K562 (cell line): ENCODE measurements around the gene IQCC. TPM values are rescaled to one million over a fixed set of nuclear protein-coding genes. Genes with fewer than 3 reads are reported as not detected.

Source experiments
- ATAC-seq: fragments of 200-7000 bp; cut with Tn5 transposase; 3 replicates; pipeline ENCODE4 v1.9.1; 2020; ENCODE audit warnings: moderate library complexity
- BruUV-seq: library from RNA; stranded (reverse); fragments of 400-500 nt; replicated peaks from 2 replicates; lab custom pipeline; 2021; lab: Mats Ljungman, UMichigan
- CTCF ChIA-PET: fragments of 300-600 bp; formaldehyde crosslinking; extraction: SDS; loops from one replicate; lab custom pipeline; 2021; ENCODE audit warnings: low intra/inter-chr PET ratio; lab: Yijun Ruan, JAX
- POLR2A ChIA-PET: fragments of 300-600, 350-650 bp; sonication (Branson Sonifier 250); formaldehyde crosslinking; extraction: SDS; loops from one replicate; lab custom pipeline; 2021; ENCODE audit warnings: antibody characterized with exemption, inconsistent platforms; lab: Yijun Ruan, JAX
- DNase-seq, 4 experiments: peaks; one replicate each; pipeline versions ENCODE4 v3.0.0 to v3.0.0-alpha.2; 2011 to 2018; ENCODE audit warnings: low spot score in 3 of 4, mixed read lengths in 3 of 4; ENCODE audit errors: extremely low read depth in 1 of 4
- FAIRE-seq: peaks from 2 replicates; lab custom pipeline; 2011; peaks lifted over from hg19 to GRCh38; lab: Jason Lieb, UNC
- H2AFZ ChIP-seq: 2 replicates; pipeline ENCODE4 v1.6.0; 2011; ENCODE audit warnings: low read depth, low read length, control low read depth, inconsistent platforms
- H3K27ac ChIP-seq: fragments of 200-600 bp; 3 replicates; pipeline ENCODE4 v1.8.0; 2011; ENCODE audit warnings: low read depth, mild to moderate bottlenecking, control low read depth, inconsistent platforms, low read length, moderate library complexity, mixed read lengths; ENCODE audit errors: extremely low read depth
- H3K27me3 ChIP-seq, 2 experiments: fragments of 300-600 bp in 1 of 2; 2 replicates in 1 of 2; 3 replicates in 1 of 2; pipeline versions ENCODE4 v1.6.0 to v1.8.0; 2011; ENCODE audit warnings: inconsistent platforms in 2 of 2, low read length in 2 of 2, mild to moderate bottlenecking in 1 of 2, mixed read lengths in 1 of 2, moderate library complexity in 1 of 2; ENCODE audit not compliant: control insufficient read depth in 2 of 2, insufficient read depth in 2 of 2
- H3K36me3 ChIP-seq: fragments of 300-600 bp; 3 replicates; pipeline ENCODE4 v1.8.0; 2011; ENCODE audit warnings: mild to moderate bottlenecking, low read length, inconsistent platforms; ENCODE audit not compliant: control insufficient read depth, insufficient read depth
- H3K4me1 ChIP-seq, 2 experiments: fragments of 200-600 bp in 1 of 2; replicated peaks in 1 of 2; 2 replicates in 1 of 2; 3 replicates in 1 of 2; pipeline versions ENCODE4 v1.5.1 to v1.8.0; 2011; ENCODE audit warnings: inconsistent platforms in 2 of 2, low read length in 2 of 2, mild to moderate bottlenecking in 1 of 2, mixed read lengths in 1 of 2, moderate library complexity in 1 of 2; ENCODE audit not compliant: control insufficient read depth in 2 of 2, insufficient read depth in 2 of 2
- H3K4me2 ChIP-seq: 2 replicates; pipeline ENCODE4 v1.6.1; 2011; ENCODE audit warnings: low read length, control low read depth, inconsistent platforms, mixed read lengths; ENCODE audit not compliant: insufficient read depth
- H3K4me3 ChIP-seq: fragments of 200-600 bp; sonication (generic), shearing (Covaris generic); 2 replicates; pipeline ENCODE4 v1.5.1; 2016; ENCODE audit warnings: control low read depth, inconsistent platforms
- H3K79me2 ChIP-seq: fragments of 200-600 bp; 3 replicates; pipeline ENCODE4 v1.8.0; 2011; ENCODE audit warnings: low read length, inconsistent platforms; ENCODE audit not compliant: control insufficient read depth, insufficient read depth
- H3K9ac ChIP-seq, 2 experiments: 2 replicates each; pipeline versions ENCODE4 v1.6.0 to v1.6.1; 2011; ENCODE audit warnings: low read depth in 2 of 2, low read length in 2 of 2, control low read depth in 1 of 2, inconsistent platforms in 1 of 2, mild to moderate bottlenecking in 1 of 2, mixed read lengths in 1 of 2; ENCODE audit not compliant: insufficient read depth in 1 of 2
- H3K9me1 ChIP-seq: one replicate; pipeline ENCODE4 v1.6.0; 2011; ENCODE audit warnings: inconsistent platforms, mild to moderate bottlenecking, low read length, moderate library complexity; ENCODE audit not compliant: control insufficient read depth, insufficient read depth
- H3K9me3 ChIP-seq: replicated peaks from 2 replicates; pipeline ENCODE4 v1.5.1; 2011; ENCODE audit warnings: low read depth, low read length, inconsistent platforms; ENCODE audit not compliant: control insufficient read depth, insufficient read depth
- H4K20me1 ChIP-seq: replicated peaks from 2 replicates; pipeline ENCODE4 v1.6.1; 2011; ENCODE audit warnings: low read length, inconsistent platforms, mixed read lengths; ENCODE audit not compliant: control insufficient read depth, insufficient read depth
- BHLHE40 ChIP-seq: IDR thresholded peaks from 2 replicates; pipeline ENCODE4 v1.6.1; 2011; ENCODE audit warnings: low read length, improper control_type of control experiment
- ESRRA ChIP-seq: fragments of 450-650 bp; IDR thresholded peaks from 2 replicates; pipeline ENCODE4 v1.6.1; 2014; ENCODE audit warnings: low read depth, mild to moderate bottlenecking, moderate library complexity, borderline replicate concordance
- GTF2F1 ChIP-seq: IDR thresholded peaks from 2 replicates; pipeline ENCODE4 v1.6.1; 2011; ENCODE audit warnings: low read depth, low read length, improper control_type of control experiment
- MAZ ChIP-seq, 2 experiments: fragments of 450-650 bp in 1 of 2; sonication (generic) in 1 of 2; formaldehyde crosslinking; IDR thresholded peaks in 1 of 2; conservative IDR thresholded peaks in 1 of 2; 2 replicates each; pipeline versions ENCODE4 v1.4.0 to v1.5.0; 2020; ENCODE audit warnings: mild to moderate bottlenecking in 1 of 2, missing genetic modification reagents in 1 of 2
- MTA1 ChIP-seq: fragments of 450-650 bp; IDR thresholded peaks from 2 replicates; pipeline ENCODE4 v1.6.1; 2017; ENCODE audit warnings: borderline replicate concordance
- NFIC ChIP-seq: fragments of 450-650 bp; IDR thresholded peaks from 2 replicates; pipeline ENCODE4 v1.6.1; 2017; ENCODE audit warnings: mild to moderate bottlenecking, inconsistent platforms
- NFXL1 ChIP-seq: fragments of 450-650 bp; formaldehyde crosslinking; IDR thresholded peaks from 2 replicates; pipeline ENCODE4 v1.4.0; 2021; ENCODE audit warnings: mild to moderate bottlenecking
- TRIM24 ChIP-seq, 2 experiments: fragments of 450-650 bp; IDR thresholded peaks; 2 replicates each; pipeline ENCODE4 v1.6.1; 2016
- WGBS: fragments of 100-300 bp; shearing (Covaris generic); methylation state at CpG from one replicate; pipeline ENCODE4 v1.1.6; 2016; ENCODE audit warnings: low coverage, mixed read lengths; ENCODE audit not compliant: insufficient coverage; ENCODE audit errors: missing lambda C conversion rate; 5-methylcytosine and 5-hydroxymethylcytosine counted together
- in situ Hi-C: fragments of 300-500 bp; cut with MboI; formaldehyde crosslinking; loops from 4 replicates; pipeline ENCODE4 v1.15.0; 2018; ENCODE audit warnings: inconsistent platforms, mixed read lengths
- intact Hi-C: fragments of 100-400 bp; cut with micrococcal nuclease; formaldehyde crosslinking; loops from 2 replicates; pipeline ENCODE4 v1.14.2; 2022
- polyA plus RNA-seq, 8 experiments: library from polyadenylated mRNA; depleted of rRNA in 4 of 8; stranded (reverse) in 5 of 8; unstranded in 3 of 8; fragments of >200 nt; fragmentation: Nextera tagmentation in 2 of 8; fragmentation: Illumina TruSeq in 1 of 8; extraction: Ambion mirVana in 2 of 8; extraction: Trizol in 1 of 8; gene quantifications; 2 replicates each; pipeline versions ENCODE4 v1.2.1 to v1.2.3, GENCODE V29; 2011 to 2014; ENCODE audit warnings: inconsistent platforms in 1 of 8, missing spikeins in 1 of 8
- total RNA-seq, 7 experiments: library from RNA; depleted of rRNA in 6 of 7; stranded (reverse); fragments of >200 nt in 6 of 7; fragmentation: Illumina TruSeq in 2 of 7; extraction: Trizol in 2 of 7; gene quantifications; 2 replicates each; pipeline versions ENCODE4 v1.2.1 to v1.2.3, GENCODE V29; 2011 to 2021; ENCODE audit warnings: low replicate concordance in 1 of 7
- TF ChIP-seq, protein P1 (sequence below), 2 experiments: fragments of 450-650 bp; IDR thresholded peaks; 2 replicates each; pipeline ENCODE4 v1.6.1; 2018; ENCODE audit warnings: mild to moderate bottlenecking in 2 of 2, low read depth in 1 of 2; ENCODE audit not compliant: partially characterized antibody in 2 of 2
- TF ChIP-seq, protein P2 (sequence below): fragments of 450-650 bp; formaldehyde crosslinking; IDR thresholded peaks from 2 replicates; pipeline ENCODE4 v1.4.0; 2020; ENCODE audit warnings: mild to moderate bottlenecking, moderate library complexity
- TF ChIP-seq, protein P3 (sequence below): sonication (generic); formaldehyde crosslinking; IDR thresholded peaks from 2 replicates; pipeline ENCODE4 v1.8.1; 2023; ENCODE audit warnings: mild to moderate bottlenecking, missing genetic modification reagents
- TF ChIP-seq, protein P4 (sequence below): fragments of 250-450 bp; sonication (Bioruptor Pico); IDR thresholded peaks from 2 replicates; pipeline ENCODE4 v1.8.0; 2022; ENCODE audit warnings: moderate library complexity, mild to moderate bottlenecking, inconsistent platforms

IQCC gene
- total and polyA plus RNA-seq, 9 of the 15 experiments (the other 6 are each of a cell fraction or from before 2014, with no cell fraction given), result 8.1 to 16.5 (median 10.7) TPM

DNA sequence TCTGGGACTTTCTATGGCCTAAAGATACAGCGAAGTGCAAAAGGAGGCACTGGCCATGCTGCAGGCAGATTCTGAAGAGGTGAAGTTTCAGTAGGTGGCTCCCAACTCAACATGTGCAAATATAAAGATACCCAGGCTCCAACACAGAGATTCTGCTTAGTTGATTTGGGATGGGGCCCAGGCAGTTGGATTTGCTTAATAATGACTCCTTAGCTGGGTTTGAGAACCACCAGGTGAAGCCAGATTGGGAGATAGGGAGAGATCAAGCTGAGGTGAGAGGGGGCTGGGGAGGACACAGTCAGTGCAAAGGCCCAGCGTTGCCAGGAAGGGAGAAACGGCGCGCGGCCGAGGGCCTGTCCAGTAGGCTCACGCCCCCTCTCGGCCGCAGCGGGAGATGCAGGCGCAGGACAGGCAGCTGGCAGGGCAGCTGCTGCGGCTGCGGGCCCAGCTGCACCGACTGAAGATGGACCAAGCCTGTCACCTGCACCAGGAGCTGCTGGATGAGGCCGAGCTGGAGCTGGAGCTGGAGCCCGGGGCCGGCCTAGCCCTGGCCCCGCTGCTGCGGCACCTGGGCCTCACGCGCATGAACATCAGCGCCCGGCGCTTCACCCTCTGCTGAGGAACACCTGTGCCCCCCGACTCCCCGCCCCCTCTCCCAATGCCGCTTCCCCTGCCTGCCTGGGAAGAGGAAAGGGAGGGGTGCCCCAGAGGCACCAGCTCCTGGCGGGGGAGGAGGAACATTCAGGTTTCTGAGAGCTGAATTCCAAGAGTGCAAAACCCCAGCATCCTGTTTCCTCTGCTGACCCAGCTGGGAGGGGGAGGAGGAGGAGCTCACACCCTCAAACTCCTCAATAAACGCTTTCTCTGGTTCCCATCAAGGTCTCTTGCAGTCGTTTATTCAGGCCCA lies 42.8 kb downstream of the IQCC start:
- DNase-seq (peak; percentile 90 to 92 (median 92)), FAIRE-seq (peak; percentile 67), ATAC-seq (peak; percentile 93)
- no peaks in the 10 kb centered on the region for H3K79me2 ChIP-seq
- H3K4me2 ChIP-seq, result peak overlapping the region; percentile 54; the same call in 1 of the 2 replicates
- no peak overlapping the region for H3K4me3 ChIP-seq
- H2AFZ ChIP-seq, result peak overlapping the region; percentile 99
- H3K27ac ChIP-seq, result no peak overlapping the region
- intact Hi-C loops, result loop anchor here (5.0 kb wide), 1 partner anchor 41 kb away; the partner anchor contains the start of genes DCDC2B and IQCC
- ChIA-PET CTCF (interaction anchor here (0.7 to 1.4 kb wide), 2 partner anchors 32 to 138 kb away, joined by 3 to 8 read pairs; no protein-coding TSS in a partner anchor), POLR2A (interaction anchor here (0.6 to 1.9 kb wide), 15 partner anchors 7 to 89 kb away, joined by 3 to 9 read pairs (median 4); partner anchors contain the start of gene IQCC)
- no peaks in the 10 kb centered on the region for H3K9me3 ChIP-seq
- peaks cover 27 to 33% of the 10 kb centered on the region in 2 experiments; a peak in 4 of 5 replicates for H3K4me1 ChIP-seq
- H3K27me3 ChIP-seq, result no peaks in the 10 kb centered on the region
- no peaks in the 10 kb centered on the region for H3K9me1 ChIP-seq
- H4K20me1 ChIP-seq, result no peaks in the 10 kb centered on the region
- WGBS, result 9% methylated on average over 22 of the region's 31 CpGs
- H3K9ac ChIP-seq, result no peak overlapping the region
- BruUV-seq, result no TSS peak
- H3K36me3 ChIP-seq, result no peaks in the 10 kb centered on the region
- in situ Hi-C loops, result no loop called here
- TF ChIP-seq ESRRA, result peak; percentile 87; the same call in 1 of the 2 replicates
- TF ChIP-seq NFXL1, result no peak
- TF ChIP-seq MTA1, result peak; percentile 69; the same call in 1 of the 2 replicates
- TF ChIP-seq, protein P1, sequence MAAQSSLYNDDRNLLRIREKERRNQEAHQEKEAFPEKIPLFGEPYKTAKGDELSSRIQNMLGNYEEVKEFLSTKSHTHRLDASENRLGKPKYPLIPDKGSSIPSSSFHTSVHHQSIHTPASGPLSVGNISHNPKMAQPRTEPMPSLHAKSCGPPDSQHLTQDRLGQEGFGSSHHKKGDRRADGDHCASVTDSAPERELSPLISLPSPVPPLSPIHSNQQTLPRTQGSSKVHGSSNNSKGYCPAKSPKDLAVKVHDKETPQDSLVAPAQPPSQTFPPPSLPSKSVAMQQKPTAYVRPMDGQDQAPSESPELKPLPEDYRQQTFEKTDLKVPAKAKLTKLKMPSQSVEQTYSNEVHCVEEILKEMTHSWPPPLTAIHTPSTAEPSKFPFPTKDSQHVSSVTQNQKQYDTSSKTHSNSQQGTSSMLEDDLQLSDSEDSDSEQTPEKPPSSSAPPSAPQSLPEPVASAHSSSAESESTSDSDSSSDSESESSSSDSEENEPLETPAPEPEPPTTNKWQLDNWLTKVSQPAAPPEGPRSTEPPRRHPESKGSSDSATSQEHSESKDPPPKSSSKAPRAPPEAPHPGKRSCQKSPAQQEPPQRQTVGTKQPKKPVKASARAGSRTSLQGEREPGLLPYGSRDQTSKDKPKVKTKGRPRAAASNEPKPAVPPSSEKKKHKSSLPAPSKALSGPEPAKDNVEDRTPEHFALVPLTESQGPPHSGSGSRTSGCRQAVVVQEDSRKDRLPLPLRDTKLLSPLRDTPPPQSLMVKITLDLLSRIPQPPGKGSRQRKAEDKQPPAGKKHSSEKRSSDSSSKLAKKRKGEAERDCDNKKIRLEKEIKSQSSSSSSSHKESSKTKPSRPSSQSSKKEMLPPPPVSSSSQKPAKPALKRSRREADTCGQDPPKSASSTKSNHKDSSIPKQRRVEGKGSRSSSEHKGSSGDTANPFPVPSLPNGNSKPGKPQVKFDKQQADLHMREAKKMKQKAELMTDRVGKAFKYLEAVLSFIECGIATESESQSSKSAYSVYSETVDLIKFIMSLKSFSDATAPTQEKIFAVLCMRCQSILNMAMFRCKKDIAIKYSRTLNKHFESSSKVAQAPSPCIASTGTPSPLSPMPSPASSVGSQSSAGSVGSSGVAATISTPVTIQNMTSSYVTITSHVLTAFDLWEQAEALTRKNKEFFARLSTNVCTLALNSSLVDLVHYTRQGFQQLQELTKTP (IDR thresholded peaks at IDR 0.05; ENCODE audit: low read depth in 1 of 2, partially characterized antibody in 2 of 2), result peak in 1 of 2 experiments; percentile 65
- TF ChIP-seq NFIC, result peak; percentile 60
- TF ChIP-seq, protein P2, sequence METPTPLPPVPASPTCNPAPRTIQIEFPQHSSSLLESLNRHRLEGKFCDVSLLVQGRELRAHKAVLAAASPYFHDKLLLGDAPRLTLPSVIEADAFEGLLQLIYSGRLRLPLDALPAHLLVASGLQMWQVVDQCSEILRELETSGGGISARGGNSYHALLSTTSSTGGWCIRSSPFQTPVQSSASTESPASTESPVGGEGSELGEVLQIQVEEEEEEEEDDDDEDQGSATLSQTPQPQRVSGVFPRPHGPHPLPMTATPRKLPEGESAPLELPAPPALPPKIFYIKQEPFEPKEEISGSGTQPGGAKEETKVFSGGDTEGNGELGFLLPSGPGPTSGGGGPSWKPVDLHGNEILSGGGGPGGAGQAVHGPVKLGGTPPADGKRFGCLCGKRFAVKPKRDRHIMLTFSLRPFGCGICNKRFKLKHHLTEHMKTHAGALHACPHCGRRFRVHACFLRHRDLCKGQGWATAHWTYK, result no peak
- peak; percentile 35 to 77; a peak in 2 of 4 replicates for TF ChIP-seq TRIM24 (IDR thresholded peaks at IDR 0.05)
- TF ChIP-seq, protein P3, sequence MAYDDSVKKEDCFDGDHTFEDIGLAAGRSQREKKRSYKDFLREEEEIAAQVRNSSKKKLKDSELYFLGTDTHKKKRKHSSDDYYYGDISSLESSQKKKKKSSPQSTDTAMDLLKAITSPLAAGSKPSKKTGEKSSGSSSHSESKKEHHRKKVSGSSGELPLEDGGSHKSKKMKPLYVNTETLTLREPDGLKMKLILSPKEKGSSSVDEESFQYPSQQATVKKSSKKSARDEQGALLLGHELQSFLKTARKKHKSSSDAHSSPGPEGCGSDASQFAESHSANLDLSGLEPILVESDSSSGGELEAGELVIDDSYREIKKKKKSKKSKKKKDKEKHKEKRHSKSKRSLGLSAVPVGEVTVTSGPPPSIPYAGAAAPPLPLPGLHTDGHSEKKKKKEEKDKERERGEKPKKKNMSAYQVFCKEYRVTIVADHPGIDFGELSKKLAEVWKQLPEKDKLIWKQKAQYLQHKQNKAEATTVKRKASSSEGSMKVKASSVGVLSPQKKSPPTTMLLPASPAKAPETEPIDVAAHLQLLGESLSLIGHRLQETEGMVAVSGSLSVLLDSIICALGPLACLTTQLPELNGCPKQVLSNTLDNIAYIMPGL, result peak; percentile 57; the same call in 1 of the 2 replicates
- TF ChIP-seq, protein P4, sequence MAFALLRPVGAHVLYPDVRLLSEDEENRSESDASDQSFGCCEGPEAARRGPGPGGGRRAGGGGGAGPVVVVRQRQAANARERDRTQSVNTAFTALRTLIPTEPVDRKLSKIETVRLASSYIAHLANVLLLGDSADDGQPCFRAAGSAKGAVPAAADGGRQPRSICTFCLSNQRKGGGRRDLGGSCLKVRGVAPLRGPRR (CRISPR knock-in tag), result no peak
- TF ChIP-seq GTF2F1, result no peak
- peak; percentile 50; the same call in 1 of the 2 replicates for TF ChIP-seq BHLHE40
- TF ChIP-seq MAZ (CRISPR knock-in tag; conservative IDR thresholded peaks at IDR 0.05 in 1 of 2, IDR thresholded peaks at IDR 0.05 in 1 of 2), result peak in 1 of 2 experiments; percentile 63; a peak in 3 of 4 replicates
